ENCODE measurements around the gene AMER2. TPM values are rescaled to one million over a fixed set of nuclear protein-coding genes. Genes with fewer than 3 reads are reported as not detected.

The AMER2 gene
- polyA plus RNA-seq, 1 of the 3 experiments (the other 2 are of a cell fraction), result not detected

GRCh38 chr13:25177012-25177411, 4.9 kb upstream of the AMER2 start (continued):
- TF ChIP-seq ZBTB33 (IDR thresholded peaks at IDR 0.05; ENCODE audit: borderline replicate concordance, low read depth) (no peak), POLR2AphosphoS5 (IDR thresholded peaks at IDR 0.05; ENCODE audit: low read depth, low read length) (no peak), CTCF (IDR thresholded peaks at IDR 0.05) (no peak), FOSL2 (IDR thresholded peaks at IDR 0.05; ENCODE audit: borderline replicate concordance, low read depth) (no peak), RFX5 (IDR thresholded peaks at IDR 0.05; ENCODE audit: low read length) (no peak)

GRCh38 chr13:25175431-25175830, 3.3 kb upstream of the AMER2 start:
- Histone ChIP-seq H3K27me3 (ENCODE audit: insufficient read depth) (peaks cover 51% of the 10 kb centered on the region), H3K9me2 (no peaks in the 10 kb centered on the region), H3K36me3 (replicated peaks in 1 of 2; ENCODE audit: control insufficient read depth in 1 of 2, insufficient read depth in 2 of 2, low read length in 1 of 2) (no peaks in the 10 kb centered on the region), H2AFZ (ENCODE audit: low read depth) (no peak overlapping the region), H3K4me1 (ENCODE audit: control insufficient read depth in 1 of 2, insufficient read depth in 2 of 2, low read depth in 1 of 2, low read length in 1 of 2) (peaks cover 0 to 7% of the 10 kb centered on the region in 2 experiments; a peak in 2 of 4 replicates), H4K20me1 (ENCODE audit: insufficient read depth) (no peaks in the 10 kb centered on the region), H3K9me3 (no peaks in the 10 kb centered on the region), H3K4me2 (no peak overlapping the region), H3K27ac (ENCODE audit: low read depth in 2 of 2, low read length in 1 of 2) (no peak overlapping the region), H3K9ac (no peak overlapping the region), H3F3A (replicated peaks; ENCODE audit: insufficient read depth) (no peaks in the 10 kb centered on the region), H3K4me3 (ENCODE audit: low read depth in 2 of 2, low read length in 1 of 2) (no peak overlapping the region), H3K79me2 (ENCODE audit: insufficient read depth) (no peaks in the 10 kb centered on the region)
- TF ChIP-seq REST (IDR thresholded peaks at IDR 0.05; ENCODE audit: low read depth, low read length) (no peak), SIN3A (IDR thresholded peaks at IDR 0.05; ENCODE audit: borderline replicate concordance, low read depth, low read length) (no peak), JUND (IDR thresholded peaks at IDR 0.05) (no peak), SMC3 (IDR thresholded peaks at IDR 0.05; ENCODE audit: low read depth, low read length) (no peak), EZH2phosphoT487 (IDR thresholded peaks at IDR 0.05; ENCODE audit: borderline replicate concordance, low read depth) (no peak), FOXJ3 (CRISPR knock-in tag; IDR thresholded peaks at IDR 0.05) (no peak), MEF2A (IDR thresholded peaks at IDR 0.05; ENCODE audit: borderline replicate concordance, low read depth) (no peak), FOSL2 (IDR thresholded peaks at IDR 0.05; ENCODE audit: borderline replicate concordance, low read depth) (no peak), RFX5 (IDR thresholded peaks at IDR 0.05; ENCODE audit: low read length) (no peak), TCF12 (IDR thresholded peaks at IDR 0.05) (no peak), USF2 (IDR thresholded peaks at IDR 0.05; ENCODE audit: borderline replicate concordance, low read depth, low read length) (no peak), MXI1 (IDR thresholded peaks at IDR 0.05; ENCODE audit: low read depth, low read length) (no peak), NRF1 (IDR thresholded peaks at IDR 0.05; ENCODE audit: low read depth, low read length) (no peak), RAD21 (IDR thresholded peaks at IDR 0.05; ENCODE audit: low read length) (no peak), TAF1 (IDR thresholded peaks at IDR 0.05; ENCODE audit: borderline replicate concordance, low read depth, low read length) (no peak), RCOR1 (IDR thresholded peaks at IDR 0.05; ENCODE audit: low read length) (no peak)
- CTCF ChIA-PET, result interaction anchor here (0.6 kb wide), 1 partner anchor 85 kb away, joined by 3 read pairs; no protein-coding TSS in a partner anchor
- POLR2A ChIA-PET, result no interaction called here
- 29% methylated on average over 3 of the region's 3 CpGs for WGBS (ENCODE audit: low lambda C conversion rate)
- no peak for DNase-seq
